ENCODE data around the gene CRKL.
A peak's percentile ranks its signal among the peaks of the same experiment; 100 is the strongest.

Gene CRKL

DNA sequence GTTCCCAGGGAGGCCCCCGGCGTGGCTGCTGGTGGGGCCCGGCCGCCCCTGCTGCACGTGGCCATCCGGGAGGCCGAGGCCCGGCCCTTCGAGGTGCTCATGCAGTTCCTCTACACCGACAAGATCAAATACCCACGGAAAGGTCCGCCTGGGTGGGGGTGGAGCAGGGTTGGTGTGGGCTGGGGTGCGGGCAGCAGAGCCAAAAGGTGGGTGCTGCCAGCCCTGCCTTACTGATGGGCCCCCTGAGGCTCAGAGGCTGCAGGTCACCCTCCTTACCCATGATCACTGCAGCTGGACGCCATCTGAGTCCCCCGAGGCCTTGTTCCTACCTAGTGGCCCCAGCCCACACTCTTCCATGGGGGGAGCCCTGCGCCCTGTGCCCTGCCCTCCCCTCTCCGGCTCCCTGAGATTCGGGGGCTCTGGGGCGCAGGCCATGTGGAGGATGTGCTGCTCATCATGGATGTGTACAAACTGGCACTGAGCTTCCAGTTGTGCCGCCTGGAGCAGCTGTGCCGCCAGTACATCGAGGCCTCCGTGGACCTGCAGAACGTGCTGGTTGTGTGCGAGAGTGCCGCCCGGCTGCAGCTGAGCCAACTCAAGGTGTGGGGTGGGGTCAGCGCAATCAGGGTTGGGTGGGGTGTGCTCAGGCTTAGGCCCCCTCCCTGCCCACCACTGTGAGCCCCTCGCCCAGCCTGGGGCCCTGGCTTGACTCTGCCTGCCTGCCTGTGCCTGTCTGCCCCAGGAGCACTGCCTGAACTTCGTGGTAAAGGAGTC lies 77.1 kb downstream of the CRKL start:
- Mint-ChIP-seq H3K9me3 (no peaks in the 10 kb centered on the region), H3K4me1 (no peaks in the 10 kb centered on the region)

DNA sequence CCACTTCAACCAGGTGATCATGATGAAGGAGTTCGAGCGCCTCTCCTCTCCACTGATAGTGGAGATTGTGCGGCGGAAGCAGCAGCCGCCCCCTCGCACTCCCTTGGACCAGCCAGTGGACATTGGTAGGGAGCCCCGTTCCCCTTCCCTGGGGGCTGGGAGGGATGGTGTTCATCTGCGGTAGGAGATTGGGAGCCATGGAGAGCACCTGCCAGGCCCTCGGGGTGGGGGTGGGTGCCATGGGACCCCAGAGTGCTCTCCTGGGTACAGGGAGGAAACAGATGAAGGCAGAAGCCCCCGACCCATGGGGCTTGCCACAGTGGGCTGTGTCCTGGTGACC lies 77.7 kb downstream of the CRKL start:
- H3K9me3 Mint-ChIP-seq, result no peaks in the 10 kb centered on the region
- H3K36me3 Mint-ChIP-seq (ENCODE audit: low read depth), result peaks cover 9% of the 10 kb centered on the region
- TF ChIP-seq, protein P1, sequence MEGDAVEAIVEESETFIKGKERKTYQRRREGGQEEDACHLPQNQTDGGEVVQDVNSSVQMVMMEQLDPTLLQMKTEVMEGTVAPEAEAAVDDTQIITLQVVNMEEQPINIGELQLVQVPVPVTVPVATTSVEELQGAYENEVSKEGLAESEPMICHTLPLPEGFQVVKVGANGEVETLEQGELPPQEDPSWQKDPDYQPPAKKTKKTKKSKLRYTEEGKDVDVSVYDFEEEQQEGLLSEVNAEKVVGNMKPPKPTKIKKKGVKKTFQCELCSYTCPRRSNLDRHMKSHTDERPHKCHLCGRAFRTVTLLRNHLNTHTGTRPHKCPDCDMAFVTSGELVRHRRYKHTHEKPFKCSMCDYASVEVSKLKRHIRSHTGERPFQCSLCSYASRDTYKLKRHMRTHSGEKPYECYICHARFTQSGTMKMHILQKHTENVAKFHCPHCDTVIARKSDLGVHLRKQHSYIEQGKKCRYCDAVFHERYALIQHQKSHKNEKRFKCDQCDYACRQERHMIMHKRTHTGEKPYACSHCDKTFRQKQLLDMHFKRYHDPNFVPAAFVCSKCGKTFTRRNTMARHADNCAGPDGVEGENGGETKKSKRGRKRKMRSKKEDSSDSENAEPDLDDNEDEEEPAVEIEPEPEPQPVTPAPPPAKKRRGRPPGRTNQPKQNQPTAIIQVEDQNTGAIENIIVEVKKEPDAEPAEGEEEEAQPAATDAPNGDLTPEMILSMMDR (IDR thresholded peaks at IDR 0.05; ENCODE audit: unreplicated experiment in 3 of 3), result no peak
- H3K4me3 Mint-ChIP-seq, result no peak overlapping the region
- H3K27ac Mint-ChIP-seq, result no peak overlapping the region
- no peaks in the 10 kb centered on the region for H3K4me1 Mint-ChIP-seq
- H3K27me3 Mint-ChIP-seq (ENCODE audit: low read depth), result no peaks in the 10 kb centered on the region

More for the DNA sequence above, 77.1 kb downstream of the CRKL start:
- TF ChIP-seq, protein P1 (IDR thresholded peaks at IDR 0.05; ENCODE audit: unreplicated experiment in 3 of 3), result no peak
- Mint-ChIP-seq H3K27ac (no peak overlapping the region), H3K4me3 (no peak overlapping the region), H3K36me3 (ENCODE audit: low read depth) (peaks cover 9% of the 10 kb centered on the region), H3K27me3 (ENCODE audit: low read depth) (no peaks in the 10 kb centered on the region)

DNA sequence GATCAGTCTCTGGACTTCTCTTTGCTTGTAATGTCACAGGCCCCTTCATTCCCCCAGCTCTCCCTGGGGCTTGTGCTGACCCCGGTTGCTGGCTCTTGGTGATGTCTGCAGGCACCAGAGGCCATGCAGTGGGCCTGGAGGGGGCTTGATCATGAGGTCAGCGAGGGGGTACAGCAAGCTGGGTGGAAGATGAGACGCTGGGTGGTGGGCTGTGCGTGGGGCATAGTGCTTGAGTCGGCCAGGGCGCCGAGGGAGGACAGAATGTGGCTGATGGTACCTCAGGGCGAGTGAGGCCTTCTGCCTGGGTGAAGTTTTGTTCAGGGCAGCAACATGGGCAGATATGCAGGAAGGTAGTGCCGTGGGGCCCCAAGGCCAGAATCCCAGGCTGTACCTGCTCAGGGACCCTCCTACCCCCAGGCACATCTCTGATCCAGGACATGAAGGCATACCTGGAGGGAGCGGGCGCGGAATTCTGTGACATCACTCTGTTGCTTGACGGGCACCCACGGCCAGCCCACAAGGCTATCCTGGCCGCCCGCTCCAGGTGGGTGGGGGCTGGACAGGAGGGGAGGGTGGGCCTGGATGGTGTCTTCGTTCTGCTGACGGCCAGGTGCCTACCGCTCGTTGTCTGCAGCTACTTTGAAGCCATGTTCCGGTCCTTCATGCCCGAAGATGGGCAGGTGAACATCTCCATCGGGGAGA lies 78.3 kb downstream of the CRKL start:
- Mint-ChIP-seq H3K27me3 (ENCODE audit: low read depth) (no peaks in the 10 kb centered on the region), H3K36me3 (ENCODE audit: low read depth) (peaks cover 9% of the 10 kb centered on the region), H3K4me1 (no peaks in the 10 kb centered on the region), H3K27ac (no peak overlapping the region), H3K9me3 (no peaks in the 10 kb centered on the region), H3K4me3 (no peak overlapping the region)
- TF ChIP-seq, protein P1 (IDR thresholded peaks at IDR 0.05; ENCODE audit: unreplicated experiment in 3 of 3), result no peak

DNA sequence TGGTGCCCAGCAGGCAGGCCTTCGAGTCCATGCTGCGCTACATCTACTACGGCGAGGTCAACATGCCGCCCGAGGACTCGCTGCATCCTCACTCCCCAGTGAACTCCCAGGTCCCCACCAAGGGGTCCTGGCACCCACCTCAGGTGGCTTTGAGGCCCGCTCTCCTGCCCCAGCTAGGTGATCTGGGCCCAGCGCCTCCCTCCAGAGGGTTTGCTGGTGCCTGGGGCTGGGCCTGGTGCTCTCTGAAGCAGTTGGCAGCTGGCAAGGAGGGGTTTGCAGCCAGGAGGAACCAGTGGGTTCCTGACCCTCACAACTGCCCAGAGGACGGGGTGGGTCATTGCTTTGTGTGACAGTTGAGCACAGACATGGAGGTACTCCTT lies 78.8 kb downstream of the CRKL start:
- TF ChIP-seq, protein P1 (IDR thresholded peaks at IDR 0.05; ENCODE audit: unreplicated experiment in 3 of 3), result no peak
- Mint-ChIP-seq H3K36me3 (ENCODE audit: low read depth) (peaks cover 9% of the 10 kb centered on the region), H3K9me3 (no peaks in the 10 kb centered on the region), H3K4me1 (peaks cover 1% of the 10 kb centered on the region), H3K27ac (no peak overlapping the region), H3K27me3 (ENCODE audit: low read depth) (no peaks in the 10 kb centered on the region), H3K4me3 (peak overlapping the region in 1 of 3 experiments; percentile 25)

DNA sequence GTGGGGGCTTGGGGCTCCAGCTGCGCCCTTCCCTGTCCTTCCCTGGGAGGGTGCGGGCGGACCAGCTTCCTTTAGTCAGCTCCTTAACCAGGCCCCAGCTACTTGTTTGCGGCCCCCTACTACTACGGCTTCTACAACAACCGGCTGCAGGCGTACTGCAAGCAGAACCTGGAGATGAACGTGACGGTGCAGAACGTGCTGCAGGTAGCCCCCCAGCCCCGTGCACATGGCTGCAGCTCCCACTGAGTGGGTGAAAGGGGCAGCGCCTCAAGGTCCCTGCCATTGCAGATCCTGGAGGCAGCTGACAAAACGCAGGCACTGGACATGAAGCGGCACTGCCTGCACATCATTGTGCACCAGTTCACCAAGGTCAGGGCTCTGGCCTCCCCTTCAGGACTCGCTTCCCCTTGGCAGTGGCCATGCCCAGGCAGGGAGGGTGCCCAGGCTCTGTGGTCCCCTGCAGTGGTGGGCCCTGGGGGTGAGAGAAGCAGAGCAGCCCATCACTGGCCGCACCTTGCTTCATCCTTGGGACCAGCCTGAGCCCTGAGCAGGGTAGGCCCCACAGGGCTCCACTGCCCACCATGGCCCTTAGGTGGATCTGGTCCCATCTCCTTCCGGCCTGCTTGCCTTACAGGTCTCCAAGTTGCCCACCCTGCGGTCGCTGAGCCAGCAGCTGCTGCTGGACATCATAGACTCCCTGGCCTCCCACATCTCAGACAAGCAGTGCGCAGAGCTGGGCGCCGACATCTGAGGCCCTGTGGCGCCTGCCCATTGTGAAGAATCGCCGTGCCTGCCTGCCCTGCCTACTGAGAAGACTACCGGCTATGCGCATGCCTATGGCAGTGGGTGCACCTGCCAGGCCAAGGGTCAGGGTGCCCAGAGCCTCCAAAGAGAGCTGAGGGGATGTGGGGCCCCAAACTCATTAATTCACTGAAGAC lies 79.7 kb downstream of the CRKL start:
- H3K27ac Mint-ChIP-seq, result no peak overlapping the region
- H3K9me3 Mint-ChIP-seq, result no peaks in the 10 kb centered on the region
- TF ChIP-seq, protein P1 (IDR thresholded peaks at IDR 0.05; ENCODE audit: unreplicated experiment in 3 of 3), result no peak
- peak overlapping the region in 1 of 3 experiments; percentile 25 for H3K4me3 Mint-ChIP-seq
- no peaks in the 10 kb centered on the region for H3K27me3 Mint-ChIP-seq (ENCODE audit: low read depth)
- H3K36me3 Mint-ChIP-seq (ENCODE audit: low read depth), result peaks cover 9% of the 10 kb centered on the region
- H3K4me1 Mint-ChIP-seq, result peaks cover 9% of the 10 kb centered on the region

Measured in nephron (organoid).